Natural killer cell (primary cell): Measurements from ENCODE around the gene MYLIP. TPM values are rescaled to one million over a fixed set of nuclear protein-coding genes. Genes with fewer than 3 reads are reported as not detected.

Experiments used
- ATAC-seq, 3 donors: fragments of 150-1000 bp in 2 of 3; fragments of 200-7000 bp in 1 of 3; cut with Tn5 transposase; 1 replicate in 1 of 3; 2 replicates in 2 of 3; pipeline ENCODE4 v1.10.0; 2021; ENCODE audit warnings: mild to moderate bottlenecking in 2 of 3, moderate library complexity in 2 of 3
- DNase-seq, 2 donors: peaks; one replicate each; pipeline versions ENCODE4 v3.0.0 to v3.0.0-alpha.2; 2013 to 2021; ENCODE audit warnings: mixed read lengths in 1 of 2
- H3K27ac ChIP-seq: one replicate; pipeline ENCODE4 v1.5.1; 2013; ENCODE audit warnings: mild to moderate bottlenecking, low read length
- H3K27me3 ChIP-seq: one replicate; pipeline ENCODE4 v1.6.1; 2013; ENCODE audit warnings: low read length; ENCODE audit not compliant: control insufficient read depth, insufficient read depth
- H3K36me3 ChIP-seq: one replicate; pipeline ENCODE4 v1.6.1; 2013; ENCODE audit warnings: low read length; ENCODE audit not compliant: control insufficient read depth, insufficient read depth
- H3K4me1 ChIP-seq: one replicate; pipeline ENCODE4 v1.6.1; 2013; ENCODE audit warnings: low read length; ENCODE audit not compliant: control insufficient read depth, insufficient read depth
- H3K4me3 ChIP-seq: one replicate; pipeline ENCODE4 v1.5.1; 2013; ENCODE audit warnings: low read length
- H3K9me3 ChIP-seq: one replicate; pipeline ENCODE4 v1.6.1; 2013; ENCODE audit warnings: low read length; ENCODE audit not compliant: control insufficient read depth, insufficient read depth
- H3K27ac Mint-ChIP-seq, 2 donors: one replicate each; pipeline ENCODE4 v1.8.0; 2022; ENCODE audit warnings: mild to moderate bottlenecking in 2 of 2, mixed read lengths in 2 of 2, moderate library complexity in 1 of 2
- H3K27me3 Mint-ChIP-seq, 2 donors: one replicate each; pipeline ENCODE4 v1.8.0; 2022; ENCODE audit warnings: low read depth in 2 of 2, mixed read lengths in 2 of 2
- H3K36me3 Mint-ChIP-seq: one replicate; pipeline ENCODE4 v1.8.0; 2022; ENCODE audit warnings: mixed read lengths
- H3K4me1 Mint-ChIP-seq, 2 donors: one replicate each; pipeline ENCODE4 v1.8.0; 2022; ENCODE audit warnings: mixed read lengths in 2 of 2
- H3K4me3 Mint-ChIP-seq: one replicate; pipeline ENCODE4 v1.8.0; 2022; ENCODE audit warnings: mild to moderate bottlenecking, moderate library complexity, mixed read lengths
- H3K9me3 Mint-ChIP-seq, 2 donors: one replicate each; pipeline ENCODE4 v1.8.0; 2022; ENCODE audit warnings: mixed read lengths in 2 of 2
- CTCF ChIP-seq: fragments of 200-600 bp; IDR thresholded peaks from one replicate; pipeline ENCODE4 v1.8.0; 2022; ENCODE audit warnings: antibody characterized with exemption
- WGBS: methylation state at CpG from one replicate; pipeline ENCODE4 v1.1.7; 2013; ENCODE audit warnings: missing lambda C conversion rate; ENCODE audit not compliant: insufficient coverage; 5-methylcytosine and 5-hydroxymethylcytosine counted together
- intact Hi-C: fragments of 100-400 bp; cut with micrococcal nuclease; formaldehyde crosslinking; loops from one replicate; pipeline ENCODE4 v1.14.2; 2022
- total RNA-seq, 4 donors: library from RNA; stranded (reverse); fragments of 120-200 nt in 1 of 4; gene quantifications; one replicate each; pipeline versions ENCODE4 v1.2.3 to v1.2.4, GENCODE V29; 2013 to 2022

MYLIP gene
- total RNA-seq, 3 donors from 2014 or later (not counting 1 experiment from before 2014, with no cell fraction given): 127 to 207 (median 150) TPM

- ATAC-seq (no peak), DNase-seq (no peak)
- WGBS: 68% methylated on average over 4 of the region's 4 CpGs
- H3K27ac Mint-ChIP-seq: no peak overlapping the region
- Histone ChIP-seq H3K27ac (no peak overlapping the region), H3K27me3 (no peaks in the 10 kb centered on the region), H3K36me3 (no peaks in the 10 kb centered on the region), H3K4me3 (no peak overlapping the region), H3K4me1 (no peaks in the 10 kb centered on the region), H3K9me3 (no peaks in the 10 kb centered on the region)
- H3K27me3 Mint-ChIP-seq: peaks cover 4 to 6% of the 10 kb centered on the region in 2 donors
- intact Hi-C loops: no loop called here
- no peaks in the 10 kb centered on the region for H3K36me3 Mint-ChIP-seq
- H3K4me1 Mint-ChIP-seq: no peaks in the 10 kb centered on the region
- no peaks in the 10 kb centered on the region for H3K9me3 Mint-ChIP-seq
- H3K4me3 Mint-ChIP-seq: no peak overlapping the region
- TF ChIP-seq CTCF: no peak
Observed at GRCh38 chr6:16109659-16110305, 19.1 kb upstream of the MYLIP start.

- H3K27me3 ChIP-seq: no peaks in the 10 kb centered on the region
- TF ChIP-seq CTCF: no peak
- Mint-ChIP-seq H3K4me1 (peaks cover 7 to 11% of the 10 kb centered on the region in 2 donors), H3K9me3 (no peaks in the 10 kb centered on the region), H3K4me3 (no peak overlapping the region), H3K27ac (no peak overlapping the region), H3K27me3 (peaks cover 3 to 16% of the 10 kb centered on the region in 2 donors), H3K36me3 (no peaks in the 10 kb centered on the region)
- WGBS: 85% methylated on average over 4 of the region's 4 CpGs
- no peak overlapping the region for H3K27ac ChIP-seq
- no peaks in the 10 kb centered on the region for H3K36me3 ChIP-seq
- intact Hi-C loops: no loop called here
- DNase-seq: no peak
- no peaks in the 10 kb centered on the region for H3K9me3 ChIP-seq
- no peak for ATAC-seq
- no peaks in the 10 kb centered on the region for H3K4me1 ChIP-seq
- no peak overlapping the region for H3K4me3 ChIP-seq
Observed at GRCh38 chr6:16118825-16119224, 10.1 kb upstream of the MYLIP start.

GRCh38 chr6:16121339-16121738 lies 7.5 kb upstream of the MYLIP start:
- H3K9me3 ChIP-seq: no peaks in the 10 kb centered on the region
- H3K27me3 Mint-ChIP-seq: peaks cover 3 to 9% of the 10 kb centered on the region in 2 donors
- no peak overlapping the region for H3K27ac Mint-ChIP-seq
- peaks cover 19 to 26% of the 10 kb centered on the region in 2 donors for H3K4me1 Mint-ChIP-seq
- WGBS: 100% methylated on average over 2 of the region's 3 CpGs
- DNase-seq: no peak
- no peak overlapping the region for H3K4me3 Mint-ChIP-seq
- H3K36me3 ChIP-seq: no peaks in the 10 kb centered on the region
- TF ChIP-seq CTCF: no peak
- no peaks in the 10 kb centered on the region for H3K27me3 ChIP-seq
- intact Hi-C loops: no loop called here
- H3K27ac ChIP-seq: no peak overlapping the region
- peaks cover 3% of the 10 kb centered on the region for H3K4me1 ChIP-seq
- H3K4me3 ChIP-seq: no peak overlapping the region
- ATAC-seq: no peak
- H3K36me3 Mint-ChIP-seq: no peaks in the 10 kb centered on the region
- no peaks in the 10 kb centered on the region for H3K9me3 Mint-ChIP-seq

GRCh38 chr6:16122197-16122596 lies 6.7 kb upstream of the MYLIP start:
- H3K27ac ChIP-seq: no peak overlapping the region
- no peak overlapping the region for H3K4me3 Mint-ChIP-seq
- H3K27me3 ChIP-seq: no peaks in the 10 kb centered on the region
- H3K27ac Mint-ChIP-seq: no peak overlapping the region
- no peak for ATAC-seq
- peaks cover 3% of the 10 kb centered on the region for H3K4me1 ChIP-seq
- H3K4me1 Mint-ChIP-seq: peaks cover 19 to 26% of the 10 kb centered on the region in 2 donors
- no peaks in the 10 kb centered on the region for H3K9me3 Mint-ChIP-seq
- intact Hi-C loops: no loop called here
- H3K4me3 ChIP-seq: no peak overlapping the region
- TF ChIP-seq CTCF: no peak
- H3K27me3 Mint-ChIP-seq: peaks cover 3 to 9% of the 10 kb centered on the region in 2 donors
- no peak for DNase-seq
- H3K36me3 ChIP-seq: no peaks in the 10 kb centered on the region
- no peaks in the 10 kb centered on the region for H3K36me3 Mint-ChIP-seq
- no peaks in the 10 kb centered on the region for H3K9me3 ChIP-seq
